ENCODE results near the gene KDELR3. TPM values are rescaled to one million over a fixed set of nuclear protein-coding genes. Genes with fewer than 3 reads are reported as not detected.

The KDELR3 gene
- total RNA-seq, 1 donor from 2014 or later, result 3.7 TPM

- no peaks in the 10 kb centered on the region for H3K9me3 Mint-ChIP-seq (ENCODE audit: unreplicated experiment)
- peaks cover 4% of the 10 kb centered on the region for H3K27me3 Mint-ChIP-seq (ENCODE audit: unreplicated experiment)
- no peaks in the 10 kb centered on the region for H3K36me3 Mint-ChIP-seq (ENCODE audit: low read depth, unreplicated experiment)
- DNase-seq (ENCODE audit: low spot score), result no peak
- H3K4me1 Mint-ChIP-seq (ENCODE audit: unreplicated experiment), result peaks cover 5% of the 10 kb centered on the region
- no peak overlapping the region for H3K27ac Mint-ChIP-seq (ENCODE audit: unreplicated experiment)
- H3K4me3 Mint-ChIP-seq (ENCODE audit: unreplicated experiment), result peak overlapping the region; percentile 67
- no peak for TF ChIP-seq CTCF (IDR thresholded peaks at IDR 0.05; ENCODE audit: unreplicated experiment)
Measured at GRCh38 chr22:38422611-38423511, 45.0 kb upstream of the KDELR3 start.

- Mint-ChIP-seq H3K36me3 (ENCODE audit: low read depth, unreplicated experiment) (no peaks in the 10 kb centered on the region), H3K4me3 (ENCODE audit: unreplicated experiment) (no peak overlapping the region), H3K27me3 (ENCODE audit: unreplicated experiment) (peaks cover 9% of the 10 kb centered on the region), H3K27ac (ENCODE audit: unreplicated experiment) (no peak overlapping the region), H3K9me3 (ENCODE audit: unreplicated experiment) (no peaks in the 10 kb centered on the region), H3K4me1 (ENCODE audit: unreplicated experiment) (peaks cover 5% of the 10 kb centered on the region)
- DNase-seq (ENCODE audit: low spot score), result no peak
- TF ChIP-seq CTCF (IDR thresholded peaks at IDR 0.05; ENCODE audit: unreplicated experiment), result no peak
Measured at GRCh38 chr22:38423512-38424503, 44.1 kb upstream of the KDELR3 start.

- no peak for DNase-seq (ENCODE audit: low spot score)
- no peaks in the 10 kb centered on the region for H3K9me3 Mint-ChIP-seq (ENCODE audit: unreplicated experiment)
- peaks cover 5% of the 10 kb centered on the region for H3K4me1 Mint-ChIP-seq (ENCODE audit: unreplicated experiment)
- H3K36me3 Mint-ChIP-seq (ENCODE audit: low read depth, unreplicated experiment), result no peaks in the 10 kb centered on the region
- peaks cover 9% of the 10 kb centered on the region for H3K27me3 Mint-ChIP-seq (ENCODE audit: unreplicated experiment)
- no peak overlapping the region for H3K4me3 Mint-ChIP-seq (ENCODE audit: unreplicated experiment)
- H3K27ac Mint-ChIP-seq (ENCODE audit: unreplicated experiment), result peak overlapping the region; percentile 17
- TF ChIP-seq CTCF (IDR thresholded peaks at IDR 0.05; ENCODE audit: unreplicated experiment), result no peak
Measured at GRCh38 chr22:38424525-38425080, 43.3 kb upstream of the KDELR3 start.

GRCh38 chr22:38426628-38427027 is 41.3 kb upstream of the KDELR3 start:
- Mint-ChIP-seq H3K4me3 (ENCODE audit: unreplicated experiment) (no peak overlapping the region), H3K9me3 (ENCODE audit: unreplicated experiment) (no peaks in the 10 kb centered on the region), H3K27me3 (ENCODE audit: unreplicated experiment) (peaks cover 9% of the 10 kb centered on the region), H3K4me1 (ENCODE audit: unreplicated experiment) (peaks cover 5% of the 10 kb centered on the region), H3K27ac (ENCODE audit: unreplicated experiment) (no peak overlapping the region), H3K36me3 (ENCODE audit: low read depth, unreplicated experiment) (no peaks in the 10 kb centered on the region)
- no peak for DNase-seq (ENCODE audit: low spot score)
- TF ChIP-seq CTCF (IDR thresholded peaks at IDR 0.05; ENCODE audit: unreplicated experiment), result no peak
